Neural progenitor cell (in vitro differentiated cells): ENCODE measurements around the gene PPP2R5D. TPM values are rescaled to one million over a fixed set of nuclear protein-coding genes. Genes with fewer than 3 reads are reported as not detected.
A peak's percentile ranks its signal among the peaks of the same experiment; 100 is the strongest.

Source experiments
- DNase-seq: peaks from one replicate; pipeline ENCODE4 v3.0.0-alpha.2; 2016; ENCODE audit warnings: low spot score
- H2AFZ ChIP-seq: fragments of 200-600 bp; sonication (generic); replicated peaks from 2 replicates; pipeline ENCODE4 v1.6.1; 2016; ENCODE audit warnings: antibody characterized with exemption
- H3F3A ChIP-seq: fragments of 200-600 bp; sonication (generic); 2 replicates; pipeline ENCODE4 v1.6.1; 2016; ENCODE audit warnings: antibody characterized with exemption, low read depth
- H3K27ac ChIP-seq: fragments of 200-600 bp; sonication (generic); 2 replicates; pipeline ENCODE4 v1.5.1; 2016; ENCODE audit warnings: mild to moderate bottlenecking
- H3K27me3 ChIP-seq: fragments of 200-600 bp; sonication (generic); 2 replicates; pipeline ENCODE4 v1.6.1; 2016; ENCODE audit warnings: mild to moderate bottlenecking, moderate library complexity
- H3K36me3 ChIP-seq: fragments of 200-600 bp; sonication (generic); 2 replicates; pipeline ENCODE4 v1.5.1; 2016
- H3K4me1 ChIP-seq: fragments of 200-600 bp; sonication (generic); 2 replicates; pipeline ENCODE4 v1.6.1; 2016; ENCODE audit warnings: mixed run types
- H3K4me2 ChIP-seq: fragments of 200-600 bp; sonication (generic); 2 replicates; pipeline ENCODE4 v1.6.1; 2016
- H3K4me3 ChIP-seq: fragments of 200-600 bp; sonication (generic); 2 replicates; pipeline ENCODE4 v1.5.1; 2016
- H3K79me2 ChIP-seq: fragments of 200-600 bp; sonication (generic); 2 replicates; pipeline ENCODE4 v1.6.1; 2016; ENCODE audit warnings: low read depth
- H3K9ac ChIP-seq: fragments of 200-600 bp; sonication (generic); 2 replicates; pipeline ENCODE4 v1.6.1; 2016
- H3K9me3 ChIP-seq: fragments of 200-600 bp; sonication (generic); 2 replicates; pipeline ENCODE4 v1.5.1; 2016; ENCODE audit warnings: low read depth
- H4K20me1 ChIP-seq: fragments of 200-600 bp; sonication (generic); 2 replicates; pipeline ENCODE4 v1.6.1; 2016; ENCODE audit warnings: low read depth
- H3K27ac Mint-ChIP-seq: 3 replicates; pipeline ENCODE4 v1.8.0; 2021; ENCODE audit warnings: mixed read lengths
- H3K27me3 Mint-ChIP-seq: 2 replicates; pipeline ENCODE4 v1.8.0; 2022; ENCODE audit warnings: low read depth, mild to moderate bottlenecking, inconsistent platforms, moderate library complexity, mixed read lengths; ENCODE audit not compliant: insufficient read depth
- H3K36me3 Mint-ChIP-seq: 3 replicates; pipeline ENCODE4 v1.8.0; 2021; ENCODE audit warnings: mixed read lengths
- H3K4me1 Mint-ChIP-seq: 3 replicates; pipeline ENCODE4 v1.8.0; 2021; ENCODE audit warnings: mixed read lengths
- H3K4me3 Mint-ChIP-seq: 3 replicates; pipeline ENCODE4 v1.8.0; 2021; ENCODE audit warnings: mild to moderate bottlenecking, moderate library complexity, mixed read lengths
- H3K9me3 Mint-ChIP-seq: 3 replicates; pipeline ENCODE4 v1.8.0; 2020; ENCODE audit warnings: mixed read lengths
- CTCF ChIP-seq: fragments of 200-600 bp; sonication (generic); IDR thresholded peaks from 2 replicates; pipeline ENCODE4 v1.5.1; 2017; ENCODE audit warnings: antibody characterized with exemption, mild to moderate bottlenecking
- EZH2 ChIP-seq: fragments of 200-600 bp; sonication (generic); IDR thresholded peaks from 2 replicates; pipeline ENCODE4 v1.6.1; 2017; ENCODE audit warnings: antibody characterized with exemption, mild to moderate bottlenecking, moderate library complexity
- EZH2phosphoT487 ChIP-seq: fragments of 200-600 bp; sonication (generic); IDR thresholded peaks from 2 replicates; pipeline ENCODE4 v1.6.1; 2017; ENCODE audit warnings: antibody characterized with exemption
- total RNA-seq: library from RNA; depleted of rRNA; stranded (reverse); fragments of >200 nt; gene quantifications from 2 replicates; pipeline ENCODE4 v1.2.3, GENCODE V29; 2015; ENCODE audit warnings: low replicate concordance

PPP2R5D gene
- total RNA-seq, 1 donor from 2014 or later, result 75.0 TPM

GRCh38 chr6:43052842-43053544, 68.6 kb downstream of the PPP2R5D start:
- Histone ChIP-seq H3K36me3 (no peaks in the 10 kb centered on the region), H3K4me2 (peak overlapping the region; percentile 88), H3K9ac (peak overlapping the region; percentile 73), H3K79me2 (peaks cover 26% of the 10 kb centered on the region), H3F3A (peaks cover 11% of the 10 kb centered on the region), H3K4me1 (no peaks in the 10 kb centered on the region), H4K20me1 (no peaks in the 10 kb centered on the region), H3K9me3 (no peaks in the 10 kb centered on the region), H3K27me3 (no peaks in the 10 kb centered on the region), H3K27ac (no peak overlapping the region), H3K4me3 (peak overlapping the region; percentile 75), H2AFZ (peak overlapping the region; percentile 73)
- no peak for TF ChIP-seq CTCF
- TF ChIP-seq EZH2phosphoT487, result no peak
- no peak for TF ChIP-seq EZH2
- Mint-ChIP-seq H3K4me3 (peak overlapping the region; percentile 92), H3K36me3 (peaks cover 19% of the 10 kb centered on the region), H3K27me3 (peaks cover 9% of the 10 kb centered on the region), H3K9me3 (no peaks in the 10 kb centered on the region), H3K27ac (peak overlapping the region; percentile 96), H3K4me1 (peaks cover 28% of the 10 kb centered on the region)
- DNase-seq, result no peak

- Histone ChIP-seq H3K36me3 (no peaks in the 10 kb centered on the region), H2AFZ (peak within 1 kb of the TSS; percentile 73), H3K27me3 (no peaks in the 10 kb centered on the region), H4K20me1 (no peaks in the 10 kb centered on the region), H3K27ac (no peak within 1 kb of the TSS), H3K9ac (peak within 1 kb of the TSS; percentile 73), H3K4me1 (peaks cover 7% of the 10 kb centered on the region), H3K9me3 (no peaks in the 10 kb centered on the region), H3K79me2 (peaks cover 32% of the 10 kb centered on the region), H3K4me3 (peak within 1 kb of the TSS; percentile 75), H3F3A (peaks cover 17% of the 10 kb centered on the region), H3K4me2 (peak within 1 kb of the TSS; percentile 88)
- peak within 1 kb of the TSS; percentile 96 for H3K27ac Mint-ChIP-seq
- H3K4me3 Mint-ChIP-seq, result peak within 1 kb of the TSS; percentile 92
- H3K4me1 Mint-ChIP-seq, result peaks cover 34% of the 10 kb centered on the region
- H3K36me3 Mint-ChIP-seq, result peaks cover 20% of the 10 kb centered on the region
- H3K9me3 Mint-ChIP-seq, result no peaks in the 10 kb centered on the region
- DNase-seq, result peak; percentile 91
- no peak for TF ChIP-seq EZH2phosphoT487
- no peak for TF ChIP-seq EZH2
- no peak for TF ChIP-seq CTCF
- H3K27me3 Mint-ChIP-seq, result peaks cover 9% of the 10 kb centered on the region
Measured at GRCh38 chr6:43053545-43054205, 69.3 kb downstream of the PPP2R5D start, which contains the start of gene CUL7. TSS of gene CUL7 (minus strand) at chr6:43053851. CDS start at chr6:43052788, 1,063 bp downstream.

- no peaks in the 10 kb centered on the region for H3K36me3 ChIP-seq
- H3F3A ChIP-seq, result peaks cover 17% of the 10 kb centered on the region
- no peaks in the 10 kb centered on the region for H3K27me3 ChIP-seq
- no peaks in the 10 kb centered on the region for H3K9me3 ChIP-seq
- DNase-seq, result no peak
- peaks cover 8% of the 10 kb centered on the region for H3K4me1 ChIP-seq
- TF ChIP-seq CTCF (no peak), EZH2 (no peak)
- H3K4me2 ChIP-seq, result peak overlapping the region; percentile 88
- Mint-ChIP-seq H3K27ac (peak overlapping the region; percentile 88), H3K4me3 (peak overlapping the region; percentile 92), H3K27me3 (peaks cover 9% of the 10 kb centered on the region), H3K9me3 (no peaks in the 10 kb centered on the region), H3K36me3 (peaks cover 19% of the 10 kb centered on the region), H3K4me1 (peaks cover 38% of the 10 kb centered on the region)
- peak overlapping the region; percentile 75 for H3K4me3 ChIP-seq
- peaks cover 38% of the 10 kb centered on the region for H3K79me2 ChIP-seq
- no peaks in the 10 kb centered on the region for H4K20me1 ChIP-seq
- no peak overlapping the region for H2AFZ ChIP-seq
- no peak overlapping the region for H3K9ac ChIP-seq
- H3K27ac ChIP-seq, result no peak overlapping the region
Measured at GRCh38 chr6:43054206-43054943, 70.0 kb downstream of the PPP2R5D start.
